ENCODE data around the gene TM7SF2.

GRCh38 chr11:65111744-65112545 lies at the start of gene TM7SF2:
- TF ChIP-seq CTCF (IDR thresholded peaks at IDR 0.05; ENCODE audit: low read depth, low read length) (no peak), MYC (IDR thresholded peaks at IDR 0.05; ENCODE audit: low read depth, low read length) (no peak), POLR2A (IDR thresholded peaks at IDR 0.05; ENCODE audit: extremely low read depth, insufficient read length) (peak; percentile 91), MAX (IDR thresholded peaks at IDR 0.05; ENCODE audit: low read depth, low read length) (no peak)
